WTC11 (cell line): ENCODE results near the gene CD300LD.

ENCODE experiments used
- JUN ChIP-seq: sonication (generic); formaldehyde crosslinking; IDR thresholded peaks from 2 replicates; pipeline ENCODE4 v1.8.0; 2023; ENCODE audit warnings: mild to moderate bottlenecking, missing genetic modification reagents
- TEAD4 ChIP-seq: sonication (generic); formaldehyde crosslinking; IDR thresholded peaks from 2 replicates; pipeline ENCODE4 v1.8.0; 2022; ENCODE audit warnings: mild to moderate bottlenecking, missing genetic modification reagents
- ZNF121 ChIP-seq: sonication (generic); formaldehyde crosslinking; IDR thresholded peaks from 2 replicates; pipeline ENCODE4 v1.8.0; 2023; ENCODE audit warnings: missing genetic modification reagents
- ZNF138 ChIP-seq: sonication (generic); formaldehyde crosslinking; conservative IDR thresholded peaks from 2 replicates; pipeline ENCODE4 v1.8.1; 2022; ENCODE audit warnings: mild to moderate bottlenecking, moderate library complexity, missing genetic modification reagents
- TF ChIP-seq, protein P1 (sequence below): fragments of 200-600 bp; IDR thresholded peaks from 2 replicates; pipeline ENCODE4 v1.8.0; 2022; ENCODE audit warnings: antibody characterized with exemption

- no peak for TF ChIP-seq JUN (CRISPR knock-in tag)
- TF ChIP-seq, protein P1, sequence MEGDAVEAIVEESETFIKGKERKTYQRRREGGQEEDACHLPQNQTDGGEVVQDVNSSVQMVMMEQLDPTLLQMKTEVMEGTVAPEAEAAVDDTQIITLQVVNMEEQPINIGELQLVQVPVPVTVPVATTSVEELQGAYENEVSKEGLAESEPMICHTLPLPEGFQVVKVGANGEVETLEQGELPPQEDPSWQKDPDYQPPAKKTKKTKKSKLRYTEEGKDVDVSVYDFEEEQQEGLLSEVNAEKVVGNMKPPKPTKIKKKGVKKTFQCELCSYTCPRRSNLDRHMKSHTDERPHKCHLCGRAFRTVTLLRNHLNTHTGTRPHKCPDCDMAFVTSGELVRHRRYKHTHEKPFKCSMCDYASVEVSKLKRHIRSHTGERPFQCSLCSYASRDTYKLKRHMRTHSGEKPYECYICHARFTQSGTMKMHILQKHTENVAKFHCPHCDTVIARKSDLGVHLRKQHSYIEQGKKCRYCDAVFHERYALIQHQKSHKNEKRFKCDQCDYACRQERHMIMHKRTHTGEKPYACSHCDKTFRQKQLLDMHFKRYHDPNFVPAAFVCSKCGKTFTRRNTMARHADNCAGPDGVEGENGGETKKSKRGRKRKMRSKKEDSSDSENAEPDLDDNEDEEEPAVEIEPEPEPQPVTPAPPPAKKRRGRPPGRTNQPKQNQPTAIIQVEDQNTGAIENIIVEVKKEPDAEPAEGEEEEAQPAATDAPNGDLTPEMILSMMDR = no peak
- no peak for TF ChIP-seq ZNF121 (CRISPR knock-in tag)
- TF ChIP-seq TEAD4 (CRISPR knock-in tag) = no peak
- no peak for TF ChIP-seq ZNF138 (CRISPR knock-in tag)
These were observed 46.2 kb downstream of the CD300LD start, which contains the start of gene CD300C for GRCh38 chr17:74545843-74546230.
